ENCODE results near the gene ZNF789. TPM values are rescaled to one million over a fixed set of nuclear protein-coding genes. Genes with fewer than 3 reads are reported as not detected.

ZNF789 gene
- total and polyA plus RNA-seq, 12 donors = 1.5 to 22.8 (median 7.3) TPM

GRCh38 chr7:99490878-99491277 is 18.2 kb downstream of the ZNF789 start:
- intact Hi-C loops (cut with DNase I) = no loop called here
- Histone ChIP-seq H3K27me3 (no peaks in the 10 kb centered on the region), H3K9me3 (replicated peaks in 1 of 3) (peaks cover 0 to 17% (median 2%) of the 10 kb centered on the region in 3 donors), H3K36me3 (replicated peaks in 1 of 2) (peaks cover 0 to 24% of the 10 kb centered on the region in 2 donors), H3K4me1 (replicated peaks in 1 of 2) (no peaks in the 10 kb centered on the region), H3K4me3 (no peak overlapping the region), H3K27ac (no peak overlapping the region)
- TF ChIP-seq POLR2A (IDR thresholded peaks at IDR 0.05) (no peak), CTCF (IDR thresholded peaks at IDR 0.05) (no peak)
- WGBS, 4 donors = 67 to 80% (median 75%) methylated on average over 3 of the region's 3 CpGs
- no peak for DNase-seq

GRCh38 chr7:99493823-99494222 is 21.1 kb downstream of the ZNF789 start:
- Histone ChIP-seq H3K27ac (no peak overlapping the region), H3K9me3 (replicated peaks in 1 of 3) (peaks cover 0 to 17% (median 2%) of the 10 kb centered on the region in 3 donors), H3K4me3 (no peak overlapping the region), H3K4me1 (replicated peaks in 1 of 2) (peaks cover 12 to 17% of the 10 kb centered on the region in 2 donors), H3K27me3 (no peaks in the 10 kb centered on the region), H3K36me3 (replicated peaks in 1 of 2) (peaks cover 0 to 33% of the 10 kb centered on the region in 2 donors)
- DNase-seq = no peak
- no peak for TF ChIP-seq CTCF (IDR thresholded peaks at IDR 0.05)
- 97 to 99% (median 98%) methylated on average over 6 of the region's 6 CpGs for WGBS, 4 donors
- intact Hi-C loops (cut with DNase I) = no loop called here

- peaks cover 0 to 16% (median 2%) of the 10 kb centered on the region in 3 donors for H3K9me3 ChIP-seq (replicated peaks in 1 of 3)
- no peak for DNase-seq
- peaks cover 0 to 25% of the 10 kb centered on the region in 2 donors for H3K36me3 ChIP-seq (replicated peaks in 1 of 2)
- no peaks in the 10 kb centered on the region for H3K27me3 ChIP-seq
- H3K4me1 ChIP-seq (replicated peaks in 1 of 2) = peaks cover 21 to 24% of the 10 kb centered on the region in 2 donors
- TF ChIP-seq CTCF (IDR thresholded peaks at IDR 0.05) (no peak), POLR2A (IDR thresholded peaks at IDR 0.05) (no peak)
- 67 to 76% (median 72%) methylated on average over 6 of the region's 6 CpGs for WGBS, 4 donors
- no peak overlapping the region for H3K27ac ChIP-seq
- peak overlapping the region in 1 of 4 donors; percentile 82 for H3K4me3 ChIP-seq
- intact Hi-C loops (cut with DNase I) = loop anchor here in 1 of 2 donors (5.0 kb wide), 1 partner anchor 54 kb away; the partner anchor contains the start of gene FAM200A
These were observed 25.3 kb downstream of the ZNF789 start for GRCh38 chr7:99497766-99498545.

GRCh38 chr7:99498546-99498944 is 25.9 kb downstream of the ZNF789 start:
- 28 to 63% (median 52%) methylated on average over 10 to 11 of the region's 11 CpGs for WGBS, 4 donors
- H3K36me3 ChIP-seq (replicated peaks in 1 of 2) = peaks cover 0 to 22% of the 10 kb centered on the region in 2 donors

More at GRCh38 chr7:99498546-99498944, 25.9 kb downstream of the ZNF789 start:
- peaks cover 0 to 10% (median 2%) of the 10 kb centered on the region in 3 donors for H3K9me3 ChIP-seq (replicated peaks in 1 of 3)
- peak overlapping the region in 1 of 4 donors; percentile 82 for H3K4me3 ChIP-seq
- no peak overlapping the region for H3K27ac ChIP-seq
- no peaks in the 10 kb centered on the region for H3K27me3 ChIP-seq
- DNase-seq = no peak
- peaks cover 21 to 24% of the 10 kb centered on the region in 2 donors for H3K4me1 ChIP-seq (replicated peaks in 1 of 2)
- intact Hi-C loops (cut with DNase I) = loop anchor here in 1 of 2 donors (5.0 kb wide), 1 partner anchor 54 kb away; the partner anchor contains the start of gene FAM200A
- TF ChIP-seq CTCF (IDR thresholded peaks at IDR 0.05) (no peak), POLR2A (IDR thresholded peaks at IDR 0.05) (no peak)

Data from adrenal gland (tissue), 12 donors.